Nephron progenitor cell (in vitro differentiated cells): ENCODE results near the gene CPSF3.
A peak's percentile ranks its signal among the peaks of the same experiment; 100 is the strongest.

Experiments used
- DNase-seq: peaks from one replicate; pipeline ENCODE4 v3.0.0; 2021
- H3K27ac Mint-ChIP-seq: 2 replicates; pipeline ENCODE4 v1.8.0; 2021; ENCODE audit warnings: mild to moderate bottlenecking, moderate library complexity, mixed read lengths
- H3K27me3 Mint-ChIP-seq: 2 replicates; pipeline ENCODE4 v1.8.0; 2021; ENCODE audit warnings: mild to moderate bottlenecking, low read depth, mixed read lengths; ENCODE audit not compliant: poor library complexity
- H3K36me3 Mint-ChIP-seq: 2 replicates; pipeline ENCODE4 v1.8.0; 2021; ENCODE audit warnings: low read depth, mixed read lengths
- H3K4me1 Mint-ChIP-seq: 2 replicates; pipeline ENCODE4 v1.8.0; 2021; ENCODE audit warnings: mixed read lengths
- H3K4me3 Mint-ChIP-seq: 2 replicates; pipeline ENCODE4 v1.8.0; 2021; ENCODE audit warnings: mild to moderate bottlenecking, moderate library complexity, mixed read lengths
- H3K9me3 Mint-ChIP-seq: 2 replicates; pipeline ENCODE4 v1.8.0; 2021; ENCODE audit warnings: mild to moderate bottlenecking, moderate library complexity, mixed read lengths
- TF ChIP-seq, protein P1 (sequence below): fragments of 200-600 bp; sonication (generic); IDR thresholded peaks from 2 replicates; pipeline ENCODE4 v1.5.0; 2021; ENCODE audit warnings: antibody characterized with exemption

Gene CPSF3

DNA sequence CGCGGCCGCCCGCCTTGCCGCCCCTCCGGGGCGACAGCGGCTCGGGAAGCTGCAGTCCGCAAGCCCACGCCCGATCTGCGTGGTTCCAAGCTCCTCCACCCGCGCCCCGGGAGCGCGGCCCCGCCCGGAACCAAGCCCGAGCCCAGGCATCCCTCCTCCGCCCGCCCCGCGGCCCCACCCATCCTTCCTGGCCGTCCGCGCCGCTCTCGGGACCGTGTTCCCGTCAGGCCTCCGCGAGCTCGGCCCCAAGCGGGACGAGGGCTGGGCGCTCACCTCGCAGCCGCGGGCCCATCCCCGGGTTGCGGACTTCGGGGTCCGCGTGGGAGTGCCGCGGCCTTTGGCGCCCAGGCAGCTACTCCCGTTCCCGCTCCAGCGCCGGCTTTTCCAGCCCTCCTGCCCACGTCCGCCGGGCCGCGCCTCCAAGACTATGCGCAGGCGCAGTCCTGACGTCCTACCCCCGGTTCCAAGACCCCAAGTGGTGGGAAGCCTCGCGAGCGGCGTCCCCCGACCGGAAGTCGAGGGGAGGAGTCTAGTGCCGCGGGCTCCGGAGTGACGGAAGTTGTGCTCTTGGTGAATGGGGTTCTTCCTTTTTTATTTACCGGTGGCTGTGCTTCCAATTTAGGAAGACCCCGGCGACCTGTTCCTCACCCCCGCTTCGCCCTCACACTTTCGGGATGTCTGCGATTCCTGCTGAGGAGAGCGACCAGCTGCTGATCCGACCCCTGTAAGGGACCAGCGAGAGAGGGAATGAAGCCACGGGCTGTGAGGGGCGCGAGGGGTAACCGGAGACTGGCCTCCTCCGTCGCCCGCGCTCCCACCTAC is at the start of gene CPSF3, which contains the start of gene ITGB1BP1:
TSS of gene CPSF3 (plus strand) at position 555 of the 822 bp plus-strand sequence. CDS start at position 675, 120 bp downstream.
TSS of gene ITGB1BP1 (minus strand) at position 429 of the 822 bp plus-strand sequence. CDS start 4,831 bp downstream, outside the sequence.
- Mint-ChIP-seq H3K4me1 (peaks cover 22% of the 10 kb centered on the region), H3K27me3 (no peaks in the 10 kb centered on the region), H3K36me3 (peaks cover 3% of the 10 kb centered on the region), H3K9me3 (no peaks in the 10 kb centered on the region), H3K27ac (peak within 1 kb of the TSS; percentile 97), H3K4me3 (peak within 1 kb of the TSS; percentile 88)
- peak; percentile 99 for DNase-seq
- TF ChIP-seq, protein P1, sequence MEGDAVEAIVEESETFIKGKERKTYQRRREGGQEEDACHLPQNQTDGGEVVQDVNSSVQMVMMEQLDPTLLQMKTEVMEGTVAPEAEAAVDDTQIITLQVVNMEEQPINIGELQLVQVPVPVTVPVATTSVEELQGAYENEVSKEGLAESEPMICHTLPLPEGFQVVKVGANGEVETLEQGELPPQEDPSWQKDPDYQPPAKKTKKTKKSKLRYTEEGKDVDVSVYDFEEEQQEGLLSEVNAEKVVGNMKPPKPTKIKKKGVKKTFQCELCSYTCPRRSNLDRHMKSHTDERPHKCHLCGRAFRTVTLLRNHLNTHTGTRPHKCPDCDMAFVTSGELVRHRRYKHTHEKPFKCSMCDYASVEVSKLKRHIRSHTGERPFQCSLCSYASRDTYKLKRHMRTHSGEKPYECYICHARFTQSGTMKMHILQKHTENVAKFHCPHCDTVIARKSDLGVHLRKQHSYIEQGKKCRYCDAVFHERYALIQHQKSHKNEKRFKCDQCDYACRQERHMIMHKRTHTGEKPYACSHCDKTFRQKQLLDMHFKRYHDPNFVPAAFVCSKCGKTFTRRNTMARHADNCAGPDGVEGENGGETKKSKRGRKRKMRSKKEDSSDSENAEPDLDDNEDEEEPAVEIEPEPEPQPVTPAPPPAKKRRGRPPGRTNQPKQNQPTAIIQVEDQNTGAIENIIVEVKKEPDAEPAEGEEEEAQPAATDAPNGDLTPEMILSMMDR: no peak

- DNase-seq: no peak
- peaks cover 57% of the 10 kb centered on the region for H3K4me1 Mint-ChIP-seq
- peak overlapping the region; percentile 93 for H3K27ac Mint-ChIP-seq
- H3K36me3 Mint-ChIP-seq: peaks cover 71% of the 10 kb centered on the region
- no peak overlapping the region for H3K4me3 Mint-ChIP-seq
- H3K27me3 Mint-ChIP-seq: no peaks in the 10 kb centered on the region
- TF ChIP-seq, protein P1: no peak
- H3K9me3 Mint-ChIP-seq: no peaks in the 10 kb centered on the region
Observed at GRCh38 chr2:9374071-9374730, 49.3 kb upstream of the CPSF3 start.

DNA sequence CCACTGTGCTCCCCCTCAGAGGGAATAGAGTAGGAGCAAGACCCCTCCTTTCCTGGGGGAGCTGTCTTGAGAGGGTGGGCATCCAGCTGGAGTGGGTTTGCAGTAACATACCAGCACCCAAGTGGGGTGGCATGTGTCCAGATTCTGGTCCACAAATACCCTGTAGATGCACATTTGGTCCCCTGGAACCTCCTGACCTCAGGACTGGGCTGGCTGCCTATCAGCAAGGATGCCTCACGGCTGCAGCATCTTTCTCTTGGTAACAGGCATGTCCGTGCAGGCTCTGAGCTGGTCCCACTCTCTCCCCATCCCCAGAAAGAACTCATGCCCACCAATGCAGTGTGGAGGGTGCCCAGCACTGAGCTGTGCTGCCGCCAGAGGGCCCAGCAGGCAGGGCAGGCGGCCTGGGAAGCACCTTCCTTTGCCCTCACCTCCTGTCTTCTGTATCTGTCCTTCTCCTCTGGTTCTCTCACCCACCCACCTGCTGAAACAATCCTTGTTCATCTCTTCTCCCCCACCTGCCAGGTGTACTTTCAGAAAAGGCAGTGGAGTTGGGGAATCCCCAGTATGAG is 47.5 kb upstream of the CPSF3 start:
- Mint-ChIP-seq H3K4me1 (peaks cover 40% of the 10 kb centered on the region), H3K27me3 (no peaks in the 10 kb centered on the region), H3K4me3 (no peak overlapping the region), H3K36me3 (peaks cover 65% of the 10 kb centered on the region), H3K9me3 (no peaks in the 10 kb centered on the region), H3K27ac (no peak overlapping the region)
- TF ChIP-seq, protein P1: no peak
- DNase-seq: no peak

DNA sequence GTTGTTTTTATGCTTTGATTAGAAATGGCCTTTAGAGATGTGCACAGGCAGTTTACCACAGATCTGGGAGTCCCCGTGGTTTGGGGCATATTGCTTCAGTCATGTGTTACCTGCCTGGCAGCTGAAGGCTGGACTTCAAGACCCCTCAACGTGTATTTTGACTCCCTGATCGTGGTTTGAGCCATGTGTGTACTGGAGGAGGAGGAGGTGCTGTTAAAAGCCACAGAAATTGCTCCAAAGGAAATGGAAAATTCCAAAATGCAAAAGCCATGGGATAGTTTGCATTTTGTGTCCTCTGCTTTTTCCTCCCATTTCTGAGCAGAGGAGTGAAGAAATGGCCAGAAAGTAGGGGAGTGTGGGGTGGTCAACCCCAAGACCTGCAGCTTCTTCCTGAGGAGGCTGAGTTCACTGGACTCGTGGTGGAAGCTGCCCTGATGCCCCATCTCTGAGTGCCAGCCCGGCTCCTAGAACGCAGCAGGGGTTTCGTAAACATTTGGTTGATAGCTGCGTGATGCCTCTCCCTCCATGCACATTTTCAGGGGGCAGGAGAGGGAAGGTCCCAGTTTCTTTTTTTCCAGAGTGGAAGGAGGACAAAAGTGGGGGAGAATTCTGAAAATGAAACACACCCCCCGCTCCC is 45.9 kb upstream of the CPSF3 start:
- no peak for DNase-seq
- TF ChIP-seq, protein P1: no peak
- Mint-ChIP-seq H3K36me3 (peaks cover 62% of the 10 kb centered on the region), H3K27ac (peak overlapping the region; percentile 68), H3K4me3 (no peak overlapping the region), H3K9me3 (no peaks in the 10 kb centered on the region), H3K27me3 (no peaks in the 10 kb centered on the region), H3K4me1 (peaks cover 24% of the 10 kb centered on the region)

GRCh38 chr2:9378433-9379390 is 44.7 kb upstream of the CPSF3 start:
- peaks cover 13% of the 10 kb centered on the region for H3K4me1 Mint-ChIP-seq
- H3K36me3 Mint-ChIP-seq: peaks cover 70% of the 10 kb centered on the region

More at GRCh38 chr2:9378433-9379390, 44.7 kb upstream of the CPSF3 start:
- no peak overlapping the region for H3K4me3 Mint-ChIP-seq
- peak overlapping the region; percentile 74 for H3K27ac Mint-ChIP-seq
- TF ChIP-seq, protein P1: no peak
- no peaks in the 10 kb centered on the region for H3K27me3 Mint-ChIP-seq
- DNase-seq: no peak
- no peaks in the 10 kb centered on the region for H3K9me3 Mint-ChIP-seq
